ENCODE measurements around the gene SRGAP3.

- TF ChIP-seq, protein P1, sequence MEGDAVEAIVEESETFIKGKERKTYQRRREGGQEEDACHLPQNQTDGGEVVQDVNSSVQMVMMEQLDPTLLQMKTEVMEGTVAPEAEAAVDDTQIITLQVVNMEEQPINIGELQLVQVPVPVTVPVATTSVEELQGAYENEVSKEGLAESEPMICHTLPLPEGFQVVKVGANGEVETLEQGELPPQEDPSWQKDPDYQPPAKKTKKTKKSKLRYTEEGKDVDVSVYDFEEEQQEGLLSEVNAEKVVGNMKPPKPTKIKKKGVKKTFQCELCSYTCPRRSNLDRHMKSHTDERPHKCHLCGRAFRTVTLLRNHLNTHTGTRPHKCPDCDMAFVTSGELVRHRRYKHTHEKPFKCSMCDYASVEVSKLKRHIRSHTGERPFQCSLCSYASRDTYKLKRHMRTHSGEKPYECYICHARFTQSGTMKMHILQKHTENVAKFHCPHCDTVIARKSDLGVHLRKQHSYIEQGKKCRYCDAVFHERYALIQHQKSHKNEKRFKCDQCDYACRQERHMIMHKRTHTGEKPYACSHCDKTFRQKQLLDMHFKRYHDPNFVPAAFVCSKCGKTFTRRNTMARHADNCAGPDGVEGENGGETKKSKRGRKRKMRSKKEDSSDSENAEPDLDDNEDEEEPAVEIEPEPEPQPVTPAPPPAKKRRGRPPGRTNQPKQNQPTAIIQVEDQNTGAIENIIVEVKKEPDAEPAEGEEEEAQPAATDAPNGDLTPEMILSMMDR (conservative IDR thresholded peaks at IDR 0.05): no peak
- no peak for TF ChIP-seq ZFX (IDR thresholded peaks at IDR 0.05)
These were observed 282.6 kb downstream of the SRGAP3 start for GRCh38 chr3:8966820-8967348.

Data from C4-2B (cell line).